ENCODE results near the gene CPNE7.

Gene CPNE7

DNA sequence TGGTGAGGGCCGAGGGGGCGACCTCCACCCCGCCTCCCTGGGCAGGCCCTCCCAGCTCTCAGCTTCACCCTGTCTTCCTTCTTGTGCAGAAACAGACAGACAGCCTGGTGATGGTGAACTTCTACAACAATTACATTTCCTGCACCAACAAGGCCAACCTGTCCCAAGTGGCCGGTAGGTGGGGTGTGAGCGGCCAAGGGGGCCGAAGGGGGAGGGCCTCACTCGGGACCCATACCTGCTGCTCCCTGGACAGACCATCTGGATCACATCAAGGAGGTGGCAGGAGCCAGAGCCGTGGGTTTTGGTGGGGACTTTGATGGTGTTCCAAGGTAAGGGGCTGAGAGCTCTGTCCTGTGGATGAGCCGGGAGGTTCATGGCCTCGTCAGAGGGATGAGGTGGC is 61.8 kb downstream of the CPNE7 start:
- ATAC-seq (ENCODE audit: insufficient read depth, low read depth) (no peak), DNase-seq (no peak)
- Histone ChIP-seq H3K4me3 (ENCODE audit: low read depth in 1 of 2, low read length in 2 of 2) (no peak overlapping the region), H3K27ac (ENCODE audit: low read length) (no peak overlapping the region), H3K9me3 (ENCODE audit: insufficient read depth, low read length, severe bottlenecking) (no peaks in the 10 kb centered on the region), H2AFZ (ENCODE audit: low read depth, low read length) (no peak overlapping the region), H3K27me3 (ENCODE audit: insufficient read depth, low read length, poor library complexity) (no peaks in the 10 kb centered on the region), H3K4me2 (ENCODE audit: insufficient read depth, low read length) (no peak overlapping the region), H3K4me1 (ENCODE audit: insufficient read depth, low read length) (peaks cover 17% of the 10 kb centered on the region), H3K79me2 (ENCODE audit: insufficient read depth, low read length) (no peaks in the 10 kb centered on the region), H3K36me3 (ENCODE audit: insufficient read depth, low read length) (no peaks in the 10 kb centered on the region), H4K20me1 (ENCODE audit: insufficient read depth, low read length) (no peaks in the 10 kb centered on the region), H3K9ac (ENCODE audit: low read depth, low read length) (no peak overlapping the region)
- TF ChIP-seq, protein P1, sequence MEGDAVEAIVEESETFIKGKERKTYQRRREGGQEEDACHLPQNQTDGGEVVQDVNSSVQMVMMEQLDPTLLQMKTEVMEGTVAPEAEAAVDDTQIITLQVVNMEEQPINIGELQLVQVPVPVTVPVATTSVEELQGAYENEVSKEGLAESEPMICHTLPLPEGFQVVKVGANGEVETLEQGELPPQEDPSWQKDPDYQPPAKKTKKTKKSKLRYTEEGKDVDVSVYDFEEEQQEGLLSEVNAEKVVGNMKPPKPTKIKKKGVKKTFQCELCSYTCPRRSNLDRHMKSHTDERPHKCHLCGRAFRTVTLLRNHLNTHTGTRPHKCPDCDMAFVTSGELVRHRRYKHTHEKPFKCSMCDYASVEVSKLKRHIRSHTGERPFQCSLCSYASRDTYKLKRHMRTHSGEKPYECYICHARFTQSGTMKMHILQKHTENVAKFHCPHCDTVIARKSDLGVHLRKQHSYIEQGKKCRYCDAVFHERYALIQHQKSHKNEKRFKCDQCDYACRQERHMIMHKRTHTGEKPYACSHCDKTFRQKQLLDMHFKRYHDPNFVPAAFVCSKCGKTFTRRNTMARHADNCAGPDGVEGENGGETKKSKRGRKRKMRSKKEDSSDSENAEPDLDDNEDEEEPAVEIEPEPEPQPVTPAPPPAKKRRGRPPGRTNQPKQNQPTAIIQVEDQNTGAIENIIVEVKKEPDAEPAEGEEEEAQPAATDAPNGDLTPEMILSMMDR (IDR thresholded peaks at IDR 0.05; ENCODE audit: borderline replicate concordance, extremely low read depth, low read length, poor library complexity, severe bottlenecking), result no peak
- no peak for TF ChIP-seq EZH2 (IDR thresholded peaks at IDR 0.05; ENCODE audit: borderline replicate concordance, low read depth, low read length, severe bottlenecking)

DNA sequence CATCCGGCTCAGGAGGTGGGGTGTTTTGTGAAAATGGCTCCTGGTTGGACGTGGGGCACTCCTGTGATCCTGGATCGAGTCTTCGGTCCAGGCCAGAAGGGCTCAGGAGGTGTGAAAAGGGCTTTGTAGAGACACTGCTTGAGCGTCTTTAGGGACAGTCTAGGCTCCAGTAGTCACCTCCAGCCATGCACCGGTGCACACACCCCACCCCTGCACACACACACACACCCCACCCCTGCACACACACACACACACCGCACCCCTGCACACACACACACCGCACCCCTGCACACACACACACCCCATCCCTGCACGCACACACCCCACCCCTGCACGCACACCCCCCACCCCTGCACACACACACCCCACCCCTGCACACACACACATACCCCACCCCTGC is 62.9 kb downstream of the CPNE7 start:
- no peaks in the 10 kb centered on the region for H3K79me2 ChIP-seq (ENCODE audit: insufficient read depth, low read length)
- H3K4me3 ChIP-seq (ENCODE audit: low read depth in 1 of 2, low read length in 2 of 2), result no peak overlapping the region
- H4K20me1 ChIP-seq (ENCODE audit: insufficient read depth, low read length), result no peaks in the 10 kb centered on the region
- H3K4me2 ChIP-seq (ENCODE audit: insufficient read depth, low read length), result no peak overlapping the region
- ATAC-seq (ENCODE audit: insufficient read depth, low read depth) (no peak), DNase-seq (no peak)
- no peak overlapping the region for H3K27ac ChIP-seq (ENCODE audit: low read length)
- H3K4me1 ChIP-seq (ENCODE audit: insufficient read depth, low read length), result peaks cover 17% of the 10 kb centered on the region
- no peak for TF ChIP-seq EZH2 (IDR thresholded peaks at IDR 0.05; ENCODE audit: borderline replicate concordance, low read depth, low read length, severe bottlenecking)
- TF ChIP-seq, protein P1 (IDR thresholded peaks at IDR 0.05; ENCODE audit: borderline replicate concordance, extremely low read depth, low read length, poor library complexity, severe bottlenecking), result no peak
- no peaks in the 10 kb centered on the region for H3K36me3 ChIP-seq (ENCODE audit: insufficient read depth, low read length)
- no peak overlapping the region for H3K9ac ChIP-seq (ENCODE audit: low read depth, low read length)
- no peaks in the 10 kb centered on the region for H3K27me3 ChIP-seq (ENCODE audit: insufficient read depth, low read length, poor library complexity)
- no peaks in the 10 kb centered on the region for H3K9me3 ChIP-seq (ENCODE audit: insufficient read depth, low read length, severe bottlenecking)
- no peak overlapping the region for H2AFZ ChIP-seq (ENCODE audit: low read depth, low read length)

DNA sequence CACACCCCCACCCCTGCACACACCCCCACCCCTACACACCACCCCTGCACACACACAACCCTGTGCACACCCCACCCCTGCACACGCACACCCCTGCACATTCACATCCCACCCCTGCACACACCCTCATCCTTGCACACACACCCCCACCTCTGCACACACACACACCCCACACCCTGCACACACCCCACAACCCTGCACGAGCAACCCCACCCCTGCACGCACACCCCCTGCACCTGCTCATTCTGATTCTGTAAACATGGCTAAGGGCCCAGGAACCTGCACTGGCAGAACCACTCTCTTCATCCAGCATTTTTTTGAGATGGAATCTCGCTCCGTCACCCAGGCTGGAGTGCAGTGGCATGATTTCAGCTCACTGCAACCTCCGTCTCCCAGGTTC is 63.8 kb downstream of the CPNE7 start:
- H3K9ac ChIP-seq (ENCODE audit: low read depth, low read length), result no peak overlapping the region
- H4K20me1 ChIP-seq (ENCODE audit: insufficient read depth, low read length), result peaks cover 5% of the 10 kb centered on the region; the same call in 1 of the 2 replicates
- TF ChIP-seq, protein P1 (IDR thresholded peaks at IDR 0.05; ENCODE audit: borderline replicate concordance, extremely low read depth, low read length, poor library complexity, severe bottlenecking), result no peak
- TF ChIP-seq EZH2 (IDR thresholded peaks at IDR 0.05; ENCODE audit: borderline replicate concordance, low read depth, low read length, severe bottlenecking), result no peak
- no peaks in the 10 kb centered on the region for H3K9me3 ChIP-seq (ENCODE audit: insufficient read depth, low read length, severe bottlenecking)
- H3K36me3 ChIP-seq (ENCODE audit: insufficient read depth, low read length), result peaks cover under 1% of the 10 kb centered on the region; the same call in 1 of the 2 replicates
- H3K79me2 ChIP-seq (ENCODE audit: insufficient read depth, low read length), result no peaks in the 10 kb centered on the region
- no peak overlapping the region for H2AFZ ChIP-seq (ENCODE audit: low read depth, low read length)
- no peaks in the 10 kb centered on the region for H3K27me3 ChIP-seq (ENCODE audit: insufficient read depth, low read length, poor library complexity)
- no peak overlapping the region for H3K27ac ChIP-seq (ENCODE audit: low read length)
- no peak for DNase-seq
- peaks cover 17% of the 10 kb centered on the region for H3K4me1 ChIP-seq (ENCODE audit: insufficient read depth, low read length)
- ATAC-seq (ENCODE audit: insufficient read depth, low read depth), result no peak
- no peak overlapping the region for H3K4me3 ChIP-seq (ENCODE audit: low read depth in 1 of 2, low read length in 2 of 2)
- H3K4me2 ChIP-seq (ENCODE audit: insufficient read depth, low read length), result no peak overlapping the region
